Measurements from ENCODE around the gene SLC38A11.

The SLC38A11 gene

DNA sequence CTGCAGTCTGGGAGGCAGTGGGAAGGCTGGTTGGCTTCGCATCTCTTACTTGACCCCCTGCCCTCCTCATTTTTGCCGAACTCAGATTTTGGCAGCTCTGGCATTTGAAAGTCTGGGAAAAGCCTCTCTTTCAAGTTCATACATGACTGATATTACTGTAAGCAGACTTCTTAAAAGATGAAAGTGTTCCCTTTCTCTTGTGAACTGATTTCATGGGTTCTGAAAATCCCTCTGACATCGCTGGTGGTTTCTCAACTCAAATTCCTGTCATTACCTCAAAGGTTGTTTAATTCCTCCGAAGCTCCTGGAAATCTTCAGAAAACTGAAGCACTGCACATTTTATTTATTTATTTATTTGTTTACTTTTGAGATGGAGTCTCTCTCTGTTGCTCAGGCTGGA is 16.9 kb upstream of the SLC38A11 start:
- no peak for DNase-seq

DNA sequence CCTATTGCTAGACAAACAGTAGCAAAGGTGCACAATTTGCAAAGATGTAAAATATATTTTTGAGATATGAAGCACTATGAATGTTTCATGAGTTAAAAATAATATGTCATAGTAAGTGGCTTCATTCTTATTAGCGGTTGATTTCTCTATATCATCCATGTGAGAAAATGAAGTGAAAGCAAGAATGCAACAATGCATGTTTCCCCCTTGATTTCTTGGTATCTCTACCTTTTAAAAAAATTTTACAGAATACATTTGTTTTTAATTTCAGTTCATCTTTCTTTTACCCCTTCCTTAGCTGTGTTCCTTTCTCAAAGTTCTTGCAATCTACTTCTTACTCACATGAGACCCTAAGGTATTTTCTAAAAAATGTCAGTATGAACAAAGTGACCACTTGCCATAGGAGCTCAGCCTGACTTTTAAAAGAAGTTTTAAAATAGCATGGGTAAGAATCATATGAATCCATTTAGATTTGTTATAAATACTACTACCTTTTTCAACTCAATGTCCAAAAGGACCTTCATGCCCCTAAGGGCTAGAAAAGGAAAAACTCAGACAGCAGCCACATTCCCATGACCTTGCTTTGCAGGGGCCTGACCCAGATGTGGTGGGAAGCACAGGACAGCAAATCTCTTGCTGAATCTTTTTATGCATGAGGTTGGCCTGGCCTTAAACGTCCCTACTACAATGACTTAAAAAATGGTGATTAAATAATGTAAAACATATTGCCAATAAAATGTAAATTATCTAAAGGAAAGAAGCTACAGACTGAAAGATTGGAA is 14.8 kb upstream of the SLC38A11 start:
- no peak for DNase-seq

DNA sequence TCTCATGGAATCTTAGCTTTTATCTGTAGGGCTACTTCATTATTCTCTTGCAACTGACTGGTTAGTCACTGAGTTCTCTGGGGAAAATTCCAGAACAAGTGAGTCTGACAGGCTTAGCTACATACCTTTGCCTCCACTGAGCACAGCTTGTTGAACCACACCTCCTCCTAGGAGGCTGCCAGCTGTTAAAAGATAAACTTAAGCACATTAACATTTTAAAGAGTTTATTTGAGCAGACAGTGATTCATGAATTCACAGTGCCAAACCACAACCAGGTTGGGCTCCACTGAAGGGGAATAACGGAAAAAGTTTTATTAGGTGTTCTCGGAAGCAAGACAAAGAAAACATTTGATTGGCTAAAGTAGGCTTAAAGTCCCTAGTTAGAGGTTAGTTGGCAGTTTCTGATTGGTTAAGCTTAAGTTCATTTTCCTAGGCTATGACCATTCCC is 12.5 kb upstream of the SLC38A11 start:
- no peak for DNase-seq

DNA sequence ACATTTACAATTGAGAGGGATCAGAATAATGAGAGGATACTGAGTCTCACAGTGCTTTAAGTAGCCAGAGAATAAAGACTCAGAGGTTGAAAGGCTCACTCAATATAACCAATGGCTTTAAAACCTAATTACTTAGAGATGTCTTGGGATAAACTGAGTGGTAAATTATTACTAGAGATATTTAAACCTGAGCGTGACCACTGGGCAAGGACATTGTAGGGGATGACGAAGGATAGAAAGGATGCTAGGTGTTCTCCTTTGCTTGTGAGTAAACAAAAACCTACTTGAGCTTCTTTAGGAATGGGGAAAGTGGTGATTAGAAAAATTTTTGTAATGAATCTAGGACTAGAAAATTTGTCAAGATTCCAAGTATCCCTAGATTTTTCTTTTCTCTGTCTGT is 12.0 kb upstream of the SLC38A11 start:
- DNase-seq, result no peak

- no peak for DNase-seq
Measured at GRCh38 chr2:164964700-164965099, 9.4 kb upstream of the SLC38A11 start.

- DNase-seq, result no peak
Measured at GRCh38 chr2:164960159-164960558, 4.8 kb upstream of the SLC38A11 start.

DNA sequence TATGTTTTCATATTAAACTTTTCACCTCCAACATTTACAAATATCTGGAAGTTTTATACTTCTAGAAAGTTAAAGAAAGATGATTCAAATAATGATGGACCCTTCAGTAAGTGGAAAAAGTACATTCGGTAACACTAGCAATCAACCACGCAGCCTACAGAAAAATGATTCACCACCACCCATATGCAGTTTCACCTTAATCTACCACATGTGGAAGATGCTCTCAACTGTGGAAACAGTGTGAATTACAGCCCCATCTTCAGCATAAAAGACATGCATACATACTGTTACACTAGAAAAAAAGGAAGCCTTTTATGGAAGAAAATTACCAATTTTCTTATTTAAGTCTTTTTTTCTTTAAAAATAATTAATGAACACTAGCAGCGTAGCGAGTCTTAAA is 1.1 kb downstream of the SLC38A11 start:
- no peak for DNase-seq

GRCh38 chr2:164953279-164953678 is 2.0 kb downstream of the SLC38A11 start:
- DNase-seq, result no peak

- DNase-seq, result no peak
Measured at GRCh38 chr2:164952057-164952702, 3.1 kb downstream of the SLC38A11 start.

GRCh38 chr2:164948540-164948939 is 6.8 kb downstream of the SLC38A11 start:
- no peak for DNase-seq

DNA sequence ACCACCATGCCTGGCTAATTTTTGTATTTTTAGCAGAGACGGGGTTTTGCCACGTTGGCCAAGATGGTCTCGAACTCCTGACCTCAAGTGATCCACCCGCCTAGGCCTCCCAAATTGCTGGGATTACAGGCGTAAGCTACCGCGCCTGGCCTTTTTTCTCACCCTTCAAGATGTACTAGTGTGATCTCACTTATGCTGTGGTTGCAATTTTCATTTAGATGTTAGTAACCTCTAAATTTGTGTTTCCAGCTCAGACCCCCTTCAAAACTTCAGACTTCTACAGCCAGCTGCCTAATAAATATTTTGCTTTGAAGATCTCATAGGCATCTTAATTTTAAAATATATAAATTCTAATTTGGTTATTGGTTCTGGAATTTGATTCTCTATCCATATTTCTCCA is 8.0 kb downstream of the SLC38A11 start:
- DNase-seq, result no peak

DNA sequence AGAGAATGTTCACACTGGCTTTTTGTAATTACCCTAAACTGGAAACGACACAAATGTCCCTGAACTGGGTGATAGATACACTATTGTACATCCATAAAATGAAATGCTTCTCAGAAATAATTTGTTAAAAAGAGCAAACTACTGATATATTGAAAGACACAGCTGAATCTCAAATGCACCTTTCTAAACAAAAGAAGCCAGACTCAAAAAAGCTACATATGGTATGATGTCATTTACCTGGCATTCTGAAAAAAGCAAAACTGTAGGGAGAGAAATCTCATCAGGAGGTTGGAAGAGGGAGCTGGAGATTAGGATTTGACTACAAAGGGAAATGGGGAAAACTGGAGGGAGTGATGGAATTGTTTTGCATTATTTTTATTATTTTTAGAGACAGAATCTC is 12.0 kb downstream of the SLC38A11 start:
- DNase-seq, result no peak

- no peak for DNase-seq
Measured at GRCh38 chr2:164937864-164938401, 17.4 kb downstream of the SLC38A11 start.

DNA sequence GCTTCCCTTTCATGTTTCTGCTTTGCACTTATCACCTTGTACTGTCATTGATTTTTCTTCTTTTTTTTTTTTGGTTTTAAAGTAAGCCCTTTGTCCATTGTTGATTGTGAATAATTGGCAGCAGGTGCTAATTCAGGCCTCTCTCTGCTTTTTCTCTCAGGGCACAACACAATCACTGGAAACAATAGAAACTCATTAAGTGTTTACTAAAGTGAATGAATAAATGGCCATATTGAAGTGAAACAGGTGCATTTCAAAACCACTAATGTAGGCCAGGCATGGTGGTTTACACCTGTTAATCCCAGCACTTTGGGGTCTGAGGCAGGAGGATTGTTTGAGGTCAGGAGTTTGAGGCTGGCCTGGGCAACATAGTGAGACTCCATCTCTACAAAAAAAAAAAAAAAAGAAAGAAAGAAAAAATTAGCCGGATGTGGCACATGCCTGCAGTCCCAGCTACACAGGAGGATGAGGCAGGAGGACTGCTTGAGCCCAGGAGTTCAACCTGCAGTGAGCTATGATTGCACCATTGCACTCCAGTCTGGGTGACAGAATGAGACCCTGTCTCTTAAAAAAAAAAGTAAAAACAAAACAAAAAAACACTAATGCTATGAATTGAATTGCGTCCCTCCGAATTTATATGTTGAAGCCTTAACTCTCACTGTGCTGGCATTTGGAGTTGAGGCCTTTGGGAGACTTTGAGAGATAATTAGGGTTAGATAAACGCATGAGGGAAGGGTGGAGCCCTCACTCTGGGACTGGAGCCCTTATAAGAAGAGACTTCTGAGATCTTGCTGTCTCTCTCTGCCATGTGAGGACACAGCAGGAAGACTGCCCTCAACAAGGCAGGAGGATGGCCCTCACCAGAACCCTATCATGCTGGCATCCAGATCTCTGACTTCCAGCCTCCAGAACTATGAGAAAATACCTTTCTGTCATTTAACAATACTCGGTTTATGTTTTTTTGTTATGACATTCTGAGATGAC is 19.9 kb downstream of the SLC38A11 start:
- no peak for DNase-seq

DNA sequence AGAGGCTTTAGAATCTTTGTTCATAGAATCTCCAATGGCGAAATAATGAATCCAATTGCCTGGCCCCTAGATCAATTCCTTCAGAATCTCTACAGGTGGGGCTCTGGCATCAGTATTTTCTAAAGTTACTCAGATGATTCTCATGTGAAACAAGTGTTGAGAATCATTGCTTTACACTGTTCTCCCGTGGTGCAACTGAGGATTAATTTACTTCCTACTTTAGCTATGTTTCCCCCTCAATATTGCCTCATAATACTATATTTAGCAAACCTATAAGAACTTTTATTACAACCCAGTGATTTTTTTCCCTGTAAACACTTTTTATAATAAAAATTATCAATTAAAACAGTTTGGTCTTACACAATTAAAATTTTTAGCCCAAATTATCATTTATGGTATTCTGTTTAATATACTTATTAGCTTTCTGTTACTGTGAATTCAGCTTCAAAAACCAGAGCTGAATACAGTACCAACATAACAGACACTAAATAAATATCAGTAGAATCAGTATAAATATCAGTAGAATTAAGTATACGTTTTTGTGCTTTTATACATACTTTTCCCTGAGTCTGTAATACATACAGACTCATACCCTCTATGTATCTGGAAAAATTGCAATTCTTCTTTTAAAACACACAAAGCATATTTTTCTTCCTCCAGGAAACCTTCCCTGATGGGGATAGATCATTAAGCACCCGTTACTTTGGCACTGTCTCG is 20.8 kb downstream of the SLC38A11 start:
- no peak for DNase-seq

DNA sequence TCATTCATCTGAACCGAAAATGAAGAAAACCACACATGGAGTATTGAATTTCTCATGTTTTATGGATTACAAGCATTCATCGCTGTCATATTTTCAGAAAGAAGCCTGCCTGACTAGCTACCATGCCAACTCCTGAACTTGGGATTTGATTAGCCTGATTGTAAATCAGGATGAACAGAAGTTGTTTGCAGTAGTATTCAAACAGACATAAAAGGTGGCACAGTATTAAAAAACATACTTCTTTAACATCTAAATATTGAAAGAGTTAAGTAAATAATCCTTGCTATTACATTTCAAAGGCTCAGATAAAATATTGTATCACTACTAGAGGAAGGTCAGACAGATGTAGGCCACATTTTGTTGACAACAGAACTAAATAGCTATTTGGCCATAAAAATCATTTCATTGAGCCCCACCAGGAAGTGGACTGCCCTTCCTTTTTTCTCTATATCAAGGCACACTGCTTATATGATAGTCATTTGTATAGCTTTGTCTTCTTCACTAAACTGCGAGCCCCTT is 21.6 kb downstream of the SLC38A11 start:
- DNase-seq, result no peak

DNA sequence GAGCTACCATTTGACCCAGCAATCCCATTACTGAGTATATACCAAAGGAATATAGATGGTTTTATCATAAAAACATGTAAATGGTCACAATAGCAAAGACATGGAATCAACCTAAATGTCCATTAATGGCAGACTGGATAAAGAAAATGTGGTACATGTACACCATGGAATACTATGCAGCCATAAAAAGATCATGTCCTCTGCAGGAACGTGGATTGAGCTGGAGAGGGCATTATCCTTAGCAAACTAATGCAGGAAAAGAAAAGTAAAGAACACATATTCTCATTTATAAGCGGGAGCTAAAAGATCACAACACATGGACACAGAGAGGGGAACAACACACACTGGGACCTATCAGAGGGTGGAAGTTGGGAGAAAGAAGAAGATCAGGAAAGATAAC is 22.9 kb downstream of the SLC38A11 start:
- DNase-seq, result no peak

- no peak for DNase-seq
Measured at GRCh38 chr2:164928101-164928673, 27.1 kb downstream of the SLC38A11 start.

DNA sequence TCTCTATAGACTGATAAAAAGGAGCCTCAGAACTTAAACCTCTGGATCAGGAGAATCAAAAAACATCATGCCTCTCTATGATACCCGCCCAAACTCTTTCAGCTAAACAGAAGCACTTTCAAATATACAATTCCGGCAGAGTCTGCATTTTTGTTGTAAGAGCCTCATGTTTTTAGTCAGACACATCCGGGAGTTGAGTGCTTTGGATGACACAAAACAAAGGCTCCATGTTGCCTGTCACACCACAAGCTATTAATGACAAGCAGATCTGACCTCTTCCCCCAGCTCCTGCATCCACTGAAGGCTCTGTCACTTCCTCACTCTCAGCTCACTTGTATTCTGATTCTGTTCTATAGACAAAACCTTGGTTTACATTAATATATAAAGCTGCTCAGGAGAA is 33.2 kb downstream of the SLC38A11 start:
- DNase-seq, result no peak

- no peak for DNase-seq
Measured at GRCh38 chr2:164920430-164920829, 34.9 kb downstream of the SLC38A11 start.

- DNase-seq, result no peak
Measured at GRCh38 chr2:164917296-164917903, 37.9 kb downstream of the SLC38A11 start.
